ENCODE measurements around the gene IL18RAP.
A peak's percentile ranks its signal among the peaks of the same experiment; 100 is the strongest.

Gene IL18RAP

GRCh38 chr2:102436323-102436722 lies 13.4 kb downstream of the IL18RAP start:
- no peaks in the 10 kb centered on the region for H3K9me3 Mint-ChIP-seq
- no peak for ATAC-seq
- H3K36me3 Mint-ChIP-seq: no peaks in the 10 kb centered on the region
- H3K27ac Mint-ChIP-seq: peak overlapping the region; percentile 44
- H3K27me3 Mint-ChIP-seq: no peaks in the 10 kb centered on the region
- peak overlapping the region; percentile 27 for H3K4me3 Mint-ChIP-seq
- peaks cover 22% of the 10 kb centered on the region for H3K4me1 Mint-ChIP-seq

DNA sequence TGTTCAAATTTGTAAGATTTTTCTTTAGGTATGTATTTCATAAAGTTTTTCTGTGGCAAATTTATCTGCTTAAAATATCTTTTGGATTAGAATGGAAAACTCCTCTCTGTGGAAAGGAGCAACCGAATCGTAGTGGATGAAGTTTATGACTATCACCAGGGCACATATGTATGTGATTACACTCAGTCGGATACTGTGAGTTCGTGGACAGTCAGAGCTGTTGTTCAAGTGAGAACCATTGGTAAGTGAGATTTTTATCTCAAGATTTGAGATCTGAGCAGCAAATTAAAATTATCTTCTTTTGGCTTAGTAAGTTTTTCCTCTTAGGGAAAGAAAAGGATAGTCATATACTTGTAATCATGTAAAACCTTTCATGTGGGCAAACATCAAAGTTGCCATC lies 14.2 kb downstream of the IL18RAP start:
- no peak for ATAC-seq
- no peaks in the 10 kb centered on the region for H3K27me3 Mint-ChIP-seq
- no peaks in the 10 kb centered on the region for H3K9me3 Mint-ChIP-seq
- H3K4me3 Mint-ChIP-seq: no peak overlapping the region
- H3K27ac Mint-ChIP-seq: no peak overlapping the region
- H3K4me1 Mint-ChIP-seq: peaks cover 19% of the 10 kb centered on the region
- no peaks in the 10 kb centered on the region for H3K36me3 Mint-ChIP-seq

- H3K27me3 Mint-ChIP-seq: no peaks in the 10 kb centered on the region
- ATAC-seq: no peak
- no peaks in the 10 kb centered on the region for H3K36me3 Mint-ChIP-seq
- no peak overlapping the region for H3K4me3 Mint-ChIP-seq
- H3K4me1 Mint-ChIP-seq: peaks cover 22% of the 10 kb centered on the region
- no peak overlapping the region for H3K27ac Mint-ChIP-seq
- H3K9me3 Mint-ChIP-seq: no peaks in the 10 kb centered on the region
These were observed 15.2 kb downstream of the IL18RAP start for GRCh38 chr2:102438111-102438510.

- H3K4me1 Mint-ChIP-seq: peaks cover 24% of the 10 kb centered on the region
- ATAC-seq: no peak
These were observed 15.6 kb downstream of the IL18RAP start for GRCh38 chr2:102438578-102438977.

GRCh38 chr2:102439065-102439695 lies 16.2 kb downstream of the IL18RAP start:
- H3K27me3 Mint-ChIP-seq: no peaks in the 10 kb centered on the region
- H3K27ac Mint-ChIP-seq: no peak overlapping the region
- no peaks in the 10 kb centered on the region for H3K9me3 Mint-ChIP-seq
- H3K4me3 Mint-ChIP-seq: no peak overlapping the region
- no peak for ATAC-seq
- H3K36me3 Mint-ChIP-seq: no peaks in the 10 kb centered on the region
- peaks cover 24% of the 10 kb centered on the region for H3K4me1 Mint-ChIP-seq

More at GRCh38 chr2:102438578-102438977, 15.6 kb downstream of the IL18RAP start:
- H3K36me3 Mint-ChIP-seq: no peaks in the 10 kb centered on the region
- H3K27me3 Mint-ChIP-seq: no peaks in the 10 kb centered on the region
- no peak overlapping the region for H3K27ac Mint-ChIP-seq
- H3K9me3 Mint-ChIP-seq: no peaks in the 10 kb centered on the region
- no peak overlapping the region for H3K4me3 Mint-ChIP-seq

- Mint-ChIP-seq H3K9me3 (no peaks in the 10 kb centered on the region), H3K36me3 (no peaks in the 10 kb centered on the region), H3K27ac (no peak overlapping the region), H3K27me3 (no peaks in the 10 kb centered on the region), H3K4me1 (peaks cover 5% of the 10 kb centered on the region), H3K4me3 (no peak overlapping the region)
- ATAC-seq: peak; percentile 68
These were observed 20.2 kb downstream of the IL18RAP start for GRCh38 chr2:102442967-102443828.

DNA sequence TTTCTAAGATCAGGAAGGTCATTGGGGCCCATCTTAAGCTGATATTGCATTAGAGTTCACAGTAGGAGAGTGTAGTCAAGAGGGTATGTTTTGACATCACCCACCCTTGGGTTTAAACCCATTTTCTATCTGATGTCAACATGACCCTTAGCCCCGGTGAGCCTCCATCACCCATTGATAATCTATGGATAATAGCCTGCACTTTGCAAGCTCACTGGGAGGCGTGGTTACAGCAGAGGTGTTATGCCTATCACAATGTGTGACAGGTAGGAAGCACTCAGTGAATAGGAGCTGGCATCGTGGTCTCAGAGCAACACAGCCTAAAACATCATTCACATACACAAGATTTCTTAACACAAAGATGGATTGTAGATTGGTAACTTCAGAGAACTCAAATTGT lies 21.3 kb downstream of the IL18RAP start:
- H3K4me1 Mint-ChIP-seq: peaks cover 5% of the 10 kb centered on the region
- H3K36me3 Mint-ChIP-seq: no peaks in the 10 kb centered on the region
- no peaks in the 10 kb centered on the region for H3K27me3 Mint-ChIP-seq
- ATAC-seq: no peak
- H3K27ac Mint-ChIP-seq: no peak overlapping the region
- no peak overlapping the region for H3K4me3 Mint-ChIP-seq
- H3K9me3 Mint-ChIP-seq: no peaks in the 10 kb centered on the region

- ATAC-seq: no peak
- Mint-ChIP-seq H3K4me1 (peaks cover 5% of the 10 kb centered on the region), H3K27ac (no peak overlapping the region), H3K27me3 (no peaks in the 10 kb centered on the region), H3K4me3 (no peak overlapping the region), H3K9me3 (no peaks in the 10 kb centered on the region), H3K36me3 (no peaks in the 10 kb centered on the region)
These were observed 24.0 kb downstream of the IL18RAP start for GRCh38 chr2:102446936-102447335.

DNA sequence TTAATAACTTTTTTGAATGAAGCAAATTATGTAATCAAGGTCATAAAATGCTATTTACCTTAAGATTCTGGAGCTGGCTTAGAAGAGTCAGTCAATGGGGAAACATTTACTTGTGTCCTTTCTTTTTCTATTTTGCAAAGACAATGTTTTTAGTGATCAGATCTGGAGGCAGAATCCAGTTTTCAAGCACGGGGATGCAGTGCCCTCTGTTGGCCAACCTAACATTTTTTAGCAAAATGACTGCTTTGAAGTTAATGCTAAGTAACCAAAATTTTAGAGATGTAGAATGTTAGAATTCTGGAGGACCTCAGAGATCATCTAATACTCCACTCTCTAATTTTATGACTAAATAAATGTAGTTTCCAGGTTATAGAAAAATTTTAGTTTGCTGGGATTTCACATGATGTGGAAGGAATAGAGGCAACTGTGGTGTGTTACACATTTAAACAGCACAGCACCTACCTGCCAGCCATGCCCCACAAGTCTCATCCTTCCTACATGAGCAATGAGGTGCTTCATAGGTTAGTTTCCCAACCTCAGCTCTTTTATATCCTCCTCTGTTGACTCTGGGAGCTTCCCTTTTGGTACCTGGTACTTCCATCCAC lies 26.5 kb downstream of the IL18RAP start:
- Mint-ChIP-seq H3K9me3 (no peaks in the 10 kb centered on the region), H3K4me3 (no peak overlapping the region), H3K27ac (no peak overlapping the region), H3K4me1 (no peaks in the 10 kb centered on the region), H3K27me3 (no peaks in the 10 kb centered on the region), H3K36me3 (no peaks in the 10 kb centered on the region)
- no peak for ATAC-seq

- H3K4me3 Mint-ChIP-seq: no peak overlapping the region
These were observed 29.0 kb downstream of the IL18RAP start for GRCh38 chr2:102451968-102452367.

DNA sequence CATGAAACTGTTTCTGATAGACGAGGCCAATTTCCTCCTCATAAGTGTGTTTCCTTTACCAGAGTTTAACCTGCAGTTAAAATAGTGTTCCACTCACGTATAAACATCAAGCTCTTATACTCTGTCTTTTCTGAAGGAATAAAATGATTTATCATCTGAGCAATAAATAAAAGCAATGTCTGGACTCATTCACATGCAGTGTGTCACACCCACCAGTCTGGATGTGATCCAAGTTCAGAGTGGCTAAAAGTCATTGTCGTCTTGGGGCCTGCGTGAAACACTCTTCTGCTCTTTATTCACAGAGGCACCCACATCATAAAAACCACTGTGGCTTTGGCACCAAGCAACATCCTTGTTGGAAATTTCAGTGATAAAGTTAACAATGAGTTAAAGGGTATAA lies 30.5 kb downstream of the IL18RAP start:
- Mint-ChIP-seq H3K9me3 (peaks cover 3% of the 10 kb centered on the region), H3K27ac (no peak overlapping the region), H3K27me3 (peaks cover 9% of the 10 kb centered on the region), H3K4me1 (no peaks in the 10 kb centered on the region), H3K4me3 (no peak overlapping the region), H3K36me3 (peaks cover 6% of the 10 kb centered on the region)
- ATAC-seq: no peak

More at GRCh38 chr2:102451968-102452367, 29.0 kb downstream of the IL18RAP start:
- H3K9me3 Mint-ChIP-seq: peaks cover 3% of the 10 kb centered on the region
- H3K36me3 Mint-ChIP-seq: peaks cover 6% of the 10 kb centered on the region
- H3K27me3 Mint-ChIP-seq: peaks cover 9% of the 10 kb centered on the region
- H3K4me1 Mint-ChIP-seq: no peaks in the 10 kb centered on the region
- no peak overlapping the region for H3K27ac Mint-ChIP-seq
- ATAC-seq: no peak

DNA sequence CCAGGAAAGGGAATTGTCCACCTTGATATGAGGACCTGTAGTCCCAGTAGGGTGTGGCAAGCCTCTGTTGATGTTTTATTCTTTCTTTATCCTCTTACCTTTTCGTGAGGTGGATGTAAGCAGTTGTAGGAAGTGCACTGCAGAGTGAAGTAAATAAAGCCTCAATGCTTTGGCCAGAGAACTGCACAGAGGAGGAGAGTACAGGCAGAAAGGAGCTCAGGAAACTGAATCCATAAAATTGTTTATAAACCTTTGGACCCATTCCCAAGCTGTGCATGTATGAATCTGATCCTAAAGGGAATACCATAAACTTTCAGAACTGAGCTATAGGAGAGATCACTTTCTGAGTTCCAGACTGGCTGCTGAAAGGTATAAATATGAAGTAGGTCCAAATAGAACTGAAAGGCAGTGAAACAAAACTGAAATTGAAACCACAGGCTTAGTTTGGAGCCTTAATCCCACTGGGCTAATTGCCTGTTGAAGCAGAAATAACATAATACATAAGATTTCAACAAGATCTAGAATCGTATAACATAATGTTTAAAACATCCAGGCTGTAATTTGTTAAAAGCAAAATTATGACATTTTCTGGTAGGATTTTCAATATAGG lies 32.2 kb downstream of the IL18RAP start:
- Mint-ChIP-seq H3K27me3 (peaks cover 19% of the 10 kb centered on the region), H3K36me3 (peaks cover 6% of the 10 kb centered on the region), H3K4me1 (no peaks in the 10 kb centered on the region), H3K9me3 (peaks cover 3% of the 10 kb centered on the region), H3K4me3 (no peak overlapping the region), H3K27ac (no peak overlapping the region)
- ATAC-seq: no peak

DNA sequence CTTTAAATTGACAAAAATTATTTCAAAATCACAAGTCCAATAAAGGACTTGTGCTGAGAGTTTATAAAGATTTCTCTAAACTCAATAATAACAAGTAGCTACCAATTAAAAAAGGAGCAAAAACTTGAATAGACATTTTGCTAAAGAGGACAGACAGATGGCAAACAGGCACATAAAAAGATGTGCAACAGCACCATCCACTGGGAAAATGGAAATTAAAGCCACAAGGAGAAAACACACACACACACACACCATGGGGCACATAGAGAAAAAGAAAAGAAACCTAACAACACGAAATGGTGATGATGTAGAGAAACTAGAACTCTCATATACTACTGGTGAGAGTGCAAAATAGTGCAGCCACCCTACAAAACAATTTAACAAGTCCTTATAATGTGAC lies 37.5 kb downstream of the IL18RAP start:
- no peak overlapping the region for H3K4me3 Mint-ChIP-seq
- ATAC-seq: no peak
- H3K4me1 Mint-ChIP-seq: no peaks in the 10 kb centered on the region
- H3K27me3 Mint-ChIP-seq: peaks cover 37% of the 10 kb centered on the region
- peaks cover 6% of the 10 kb centered on the region for H3K36me3 Mint-ChIP-seq
- peaks cover 12% of the 10 kb centered on the region for H3K9me3 Mint-ChIP-seq
- H3K27ac Mint-ChIP-seq: no peak overlapping the region

DNA sequence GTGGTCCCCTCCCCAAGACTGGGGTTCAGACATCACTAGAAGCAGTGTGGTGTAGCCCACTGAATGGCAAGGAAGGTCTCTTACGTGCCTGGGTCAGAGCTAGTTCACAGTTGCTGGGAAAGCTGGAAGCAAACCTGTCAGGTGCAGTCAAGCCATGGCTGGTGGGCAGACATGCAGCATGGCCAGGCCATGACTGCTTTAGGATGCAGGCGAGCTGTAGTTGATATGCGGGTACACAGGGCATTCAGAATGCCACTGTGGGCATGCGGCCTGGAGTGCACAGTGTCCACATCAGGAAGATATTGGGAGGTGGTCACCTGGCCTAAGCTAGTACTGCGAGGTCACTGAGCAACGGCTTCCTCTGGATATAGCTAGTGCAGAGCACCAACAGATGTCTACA lies 38.2 kb downstream of the IL18RAP start:
- Mint-ChIP-seq H3K4me1 (no peaks in the 10 kb centered on the region), H3K27me3 (peaks cover 35% of the 10 kb centered on the region)

GRCh38 chr2:102463160-102463559 lies 40.2 kb downstream of the IL18RAP start:
- Mint-ChIP-seq H3K27me3 (peaks cover 38% of the 10 kb centered on the region), H3K4me3 (no peak overlapping the region), H3K36me3 (no peaks in the 10 kb centered on the region), H3K27ac (no peak overlapping the region), H3K9me3 (peaks cover 9% of the 10 kb centered on the region), H3K4me1 (no peaks in the 10 kb centered on the region)
- ATAC-seq: no peak

More for the DNA sequence above, 38.2 kb downstream of the IL18RAP start:
- peak; percentile 54 for ATAC-seq
- Mint-ChIP-seq H3K36me3 (no peaks in the 10 kb centered on the region), H3K27ac (no peak overlapping the region), H3K9me3 (peaks cover 9% of the 10 kb centered on the region), H3K4me3 (no peak overlapping the region)

Data from stimulated activated memory B cell treated with anti-CD40 and anti-IgM and Interleukin-4, amounts not matched to agents 10 μg/mL and 1 μg/mL and 100 μg/mL, for 72 hours (primary cell).